NT2/D1 (cell line): ENCODE measurements around the gene CRELD2.

Source experiments
- YY1 ChIP-seq: IDR thresholded peaks from 2 replicates; pipeline ENCODE4 v1.6.1; 2011; ENCODE audit not compliant: insufficient read length, insufficient read depth
- ZNF274 ChIP-seq: IDR thresholded peaks from 2 replicates; pipeline ENCODE4 v1.6.1; 2011; ENCODE audit warnings: mild to moderate bottlenecking, low read depth, low read length

GRCh38 chr22:49883294-49883640 lies 35.2 kb upstream of the CRELD2 start:
- TF ChIP-seq YY1 (no peak), ZNF274 (no peak)
